UCSD-AML1 (cell line): ENCODE measurements around the gene GAMT.
A peak's percentile ranks its signal among the peaks of the same experiment; 100 is the strongest.

Experiments used
- DNase-seq: peaks from one replicate; lab custom pipeline; 2025; ENCODE audit not compliant: unreplicated experiment; lab: John Stamatoyannopoulos, UW

GAMT gene

DNA sequence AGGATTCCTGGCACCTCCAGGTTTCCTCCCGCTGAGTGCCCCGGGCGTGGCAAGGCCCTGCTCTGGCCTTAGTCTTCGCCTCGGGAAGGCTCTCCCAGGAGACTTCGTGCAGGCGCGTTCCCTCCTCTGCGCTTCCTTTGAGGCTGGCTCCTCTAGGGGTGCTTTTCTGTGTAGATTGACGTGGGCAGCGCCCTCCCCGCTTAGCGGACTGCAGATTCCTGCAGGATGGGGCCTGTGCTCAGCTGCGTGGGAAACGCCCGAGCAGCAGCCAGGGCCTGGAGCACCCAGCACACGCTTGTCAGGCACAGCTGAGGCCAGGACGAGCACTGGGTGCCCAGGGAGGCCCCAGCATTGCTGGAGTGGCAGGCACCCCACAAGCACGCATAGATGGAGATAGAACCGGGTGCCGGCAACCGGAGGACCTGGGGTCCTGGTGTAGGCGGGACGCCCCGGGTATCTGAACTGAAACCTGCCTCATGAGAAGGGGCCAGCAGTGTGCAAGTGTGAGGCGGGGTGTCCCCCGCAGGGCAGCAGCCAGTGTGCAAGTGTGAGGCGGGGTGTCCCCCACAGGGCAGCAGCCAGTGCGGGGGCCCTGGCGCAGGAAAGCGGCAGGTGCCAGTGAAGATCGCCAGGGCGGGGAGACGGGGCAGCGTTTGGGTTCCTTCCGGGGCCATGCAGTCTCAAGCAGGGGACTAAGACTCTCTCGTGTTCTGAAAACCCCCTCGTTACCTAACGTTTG, 14.2 kb downstream of the GAMT start:
- DNase-seq, result no peak

DNA sequence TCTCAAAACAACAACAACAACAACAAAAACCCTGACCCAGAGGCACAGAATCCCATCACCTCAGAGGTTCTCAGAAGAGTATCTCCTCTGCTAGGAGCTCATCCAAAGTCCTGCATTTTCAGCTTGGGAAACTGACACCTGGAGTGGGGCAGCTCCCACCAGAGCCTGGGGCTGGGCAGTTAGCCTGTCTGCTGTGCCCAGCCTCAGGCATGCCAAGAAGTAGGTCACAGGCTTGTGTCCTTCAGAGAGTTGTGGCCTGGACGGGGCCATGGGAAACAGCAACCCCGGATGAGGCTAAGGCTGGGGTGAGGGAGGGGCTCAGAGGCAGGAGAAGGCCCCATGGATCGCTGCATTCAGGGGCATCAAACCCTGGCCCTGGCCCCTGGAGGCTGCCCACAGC, 15.5 kb downstream of the GAMT start:
- no peak for DNase-seq

DNA sequence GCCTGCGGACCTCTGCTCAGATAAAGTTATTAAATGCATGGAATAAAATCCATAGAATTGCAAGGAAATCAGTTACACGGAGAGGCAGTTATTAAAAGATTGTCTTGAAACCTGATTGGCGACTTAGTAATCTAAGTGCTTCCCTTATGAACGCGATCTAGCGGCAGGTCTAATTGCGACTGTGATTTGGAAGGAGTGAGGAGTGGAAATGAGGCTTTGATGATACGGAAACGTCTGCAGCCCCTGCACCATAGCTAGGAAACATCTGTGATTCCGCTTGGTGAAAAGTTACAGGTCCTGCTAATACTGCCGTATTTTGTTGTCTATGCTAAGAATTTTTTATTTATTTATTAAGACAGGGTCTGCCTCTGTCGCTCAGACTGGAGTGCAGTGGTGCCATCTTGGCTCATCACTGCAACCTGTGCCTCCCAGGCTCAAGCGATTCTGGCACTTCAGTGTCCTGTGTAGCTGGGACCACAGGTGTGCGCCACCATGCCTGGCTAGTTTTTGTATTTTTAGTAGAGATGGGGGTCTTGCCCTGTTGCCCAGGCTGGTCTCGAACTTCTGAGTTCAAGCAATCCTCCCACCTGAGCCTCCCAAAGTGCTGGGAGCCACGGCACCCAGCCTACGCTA, 16.7 kb downstream of the GAMT start:
- no peak for DNase-seq

DNA sequence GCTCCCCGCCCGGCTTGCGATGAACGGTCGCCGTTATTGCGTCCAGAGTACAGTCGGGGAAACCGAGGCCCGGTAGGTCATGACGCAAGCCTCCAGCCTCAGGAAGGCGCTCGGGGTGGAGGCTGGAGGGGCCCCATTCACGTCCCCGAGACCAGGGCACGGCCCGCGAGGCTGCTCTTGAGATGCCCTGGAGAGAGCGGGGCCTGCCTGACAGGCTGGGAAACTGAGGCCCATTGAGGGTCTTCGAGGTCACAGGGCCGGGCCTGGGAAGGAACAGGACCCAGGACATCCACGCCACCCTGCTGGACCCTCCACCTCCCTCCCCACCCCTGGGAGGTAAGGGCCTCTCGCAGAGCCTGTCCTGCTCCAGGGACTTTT, 17.3 kb downstream of the GAMT start:
- DNase-seq, result no peak

DNA sequence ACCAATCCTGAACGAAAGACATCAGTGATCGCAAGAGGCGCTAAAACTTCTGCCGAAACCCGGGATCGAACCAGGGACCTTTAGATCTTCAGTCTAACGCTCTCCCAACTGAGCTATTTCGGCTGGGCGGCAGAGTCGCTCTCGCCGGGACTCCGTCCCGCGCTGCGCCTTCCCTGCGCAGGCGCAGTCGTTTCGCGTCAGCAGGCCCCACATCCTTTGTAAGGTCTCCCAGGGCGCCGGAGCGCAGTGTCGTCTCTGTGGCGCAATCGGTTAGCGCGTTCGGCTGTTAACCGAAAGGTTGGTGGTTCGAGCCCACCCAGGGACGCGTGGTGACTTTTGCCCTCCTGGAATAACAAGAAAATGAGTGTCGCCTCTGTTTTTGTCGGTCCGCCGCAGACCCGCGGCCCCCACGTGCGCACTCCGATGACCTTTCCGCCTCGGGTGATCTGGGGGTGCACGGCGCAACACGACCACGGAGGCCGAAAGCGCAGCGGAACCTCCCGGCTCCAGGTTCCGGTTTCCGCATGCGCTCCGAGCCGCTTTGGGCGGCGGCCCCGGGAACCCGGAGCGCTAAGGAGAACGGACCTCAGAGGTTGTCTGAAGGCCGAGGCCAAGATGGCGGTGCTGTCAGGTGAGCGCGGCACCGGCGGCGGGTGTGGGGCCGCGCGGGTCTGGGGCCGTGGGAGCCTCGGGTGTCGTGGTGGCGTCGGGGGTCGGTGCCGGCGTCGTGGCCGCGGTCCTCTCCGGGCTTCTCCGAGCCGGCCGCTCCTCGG, 17.8 kb downstream of the GAMT start, which contains the start of gene NDUFS7:
Gene NDUFS7, plus strand, starts transcription at position 596 of the 773 bp plus-strand sequence. Its CDS starts 20 bp downstream, at position 616.
- DNase-seq, result peak; percentile 95

DNA sequence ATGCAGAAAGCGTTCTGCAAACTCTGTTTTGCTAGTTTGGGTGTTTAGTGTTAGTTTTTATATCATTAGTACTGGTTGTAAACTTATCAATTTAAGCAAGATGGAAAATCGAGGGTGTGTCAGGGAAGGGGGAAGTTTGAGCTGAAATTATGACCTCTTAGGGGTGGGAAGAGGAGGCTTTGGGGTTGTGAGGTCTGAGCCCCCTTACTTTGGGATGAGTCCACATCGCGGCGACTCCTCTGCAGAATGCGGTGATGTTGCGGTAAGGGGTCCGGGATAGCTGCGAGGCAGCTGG, 18.4 kb downstream of the GAMT start:
- DNase-seq, result no peak

DNA sequence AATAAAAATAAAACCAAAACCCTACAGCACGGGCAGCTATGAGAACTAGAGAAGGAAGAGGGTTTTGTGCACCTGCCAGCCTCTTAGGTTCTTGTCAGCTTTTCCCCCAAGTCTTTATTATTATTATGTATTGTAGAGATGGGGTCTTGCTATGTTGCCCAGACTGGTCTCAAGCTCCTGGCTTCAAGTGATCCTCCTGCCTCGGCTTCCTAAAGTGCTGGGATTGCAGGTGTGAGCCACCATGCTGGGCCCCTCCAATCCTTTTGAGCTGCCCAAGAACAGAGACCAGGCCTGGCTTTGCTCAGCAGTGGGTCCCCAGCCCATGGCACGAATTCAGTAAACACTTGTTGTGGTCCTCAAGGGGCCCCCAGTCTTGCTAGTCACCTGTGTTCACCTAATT, 19.1 kb downstream of the GAMT start:
- DNase-seq, result no peak

DNA sequence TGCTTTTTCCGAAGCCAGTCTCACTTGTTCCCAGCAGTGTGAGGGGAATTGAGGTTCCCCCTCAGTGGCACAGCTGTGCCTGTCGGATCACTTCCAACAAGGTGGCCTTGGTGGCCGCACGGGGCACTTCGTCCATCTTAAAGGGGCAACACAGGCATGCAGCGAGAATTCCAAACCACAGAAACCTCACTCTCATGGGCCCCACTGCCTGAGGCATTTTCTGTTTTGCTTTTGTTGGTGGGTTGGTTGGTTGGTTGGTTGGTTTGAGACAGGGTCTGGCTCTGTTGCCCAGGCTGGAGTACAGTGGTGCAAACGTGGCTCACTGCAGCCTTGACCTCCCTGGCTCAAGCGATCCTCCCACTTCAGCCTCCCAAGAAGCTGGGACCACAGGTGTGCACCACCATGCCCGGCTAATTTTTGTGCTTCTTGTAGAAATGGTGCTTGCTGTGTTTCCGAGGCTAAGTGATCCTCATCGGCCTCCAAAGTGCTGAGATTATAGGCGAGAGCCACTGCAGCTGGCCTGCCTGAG, 21.3 kb downstream of the GAMT start:
- no peak for DNase-seq

DNA sequence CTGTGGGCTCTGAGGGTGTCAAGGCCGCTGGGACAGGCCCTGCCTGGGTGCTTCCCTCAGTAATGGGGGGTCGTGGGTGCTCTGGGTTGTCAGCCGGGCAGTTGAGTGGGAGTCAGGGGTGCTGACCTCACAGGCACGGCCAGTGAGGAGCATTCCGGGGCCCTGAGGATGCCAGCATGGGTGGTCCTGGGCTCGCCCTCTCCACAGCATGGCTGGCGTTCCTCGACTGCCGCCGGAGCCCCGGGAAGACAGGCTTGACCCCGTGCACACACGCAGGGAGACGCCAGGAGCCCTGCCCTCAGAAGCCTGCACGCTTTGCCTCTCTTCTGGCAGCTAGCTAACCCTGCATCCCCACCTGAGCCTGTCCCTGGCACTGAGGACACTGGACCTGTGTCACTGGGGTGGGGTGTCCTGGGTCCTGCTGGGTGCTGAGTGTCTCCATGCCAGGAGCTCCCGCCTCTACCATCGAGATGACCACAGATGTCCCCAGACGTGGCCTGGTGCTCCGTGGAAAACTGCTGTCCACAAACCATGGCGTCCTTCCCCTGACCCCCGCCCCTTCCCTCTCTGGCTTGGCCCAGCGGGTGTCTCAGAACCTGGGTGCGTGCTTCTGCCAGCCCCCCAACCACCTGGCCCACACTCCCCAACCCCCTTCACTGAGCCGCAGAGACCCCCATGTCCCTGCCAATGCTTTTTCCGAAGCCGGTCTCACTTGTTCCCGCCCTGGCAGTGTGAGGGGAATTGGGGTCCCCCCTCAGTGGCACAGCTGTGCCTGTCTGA, 22.0 kb downstream of the GAMT start:
- no peak for DNase-seq

DNA sequence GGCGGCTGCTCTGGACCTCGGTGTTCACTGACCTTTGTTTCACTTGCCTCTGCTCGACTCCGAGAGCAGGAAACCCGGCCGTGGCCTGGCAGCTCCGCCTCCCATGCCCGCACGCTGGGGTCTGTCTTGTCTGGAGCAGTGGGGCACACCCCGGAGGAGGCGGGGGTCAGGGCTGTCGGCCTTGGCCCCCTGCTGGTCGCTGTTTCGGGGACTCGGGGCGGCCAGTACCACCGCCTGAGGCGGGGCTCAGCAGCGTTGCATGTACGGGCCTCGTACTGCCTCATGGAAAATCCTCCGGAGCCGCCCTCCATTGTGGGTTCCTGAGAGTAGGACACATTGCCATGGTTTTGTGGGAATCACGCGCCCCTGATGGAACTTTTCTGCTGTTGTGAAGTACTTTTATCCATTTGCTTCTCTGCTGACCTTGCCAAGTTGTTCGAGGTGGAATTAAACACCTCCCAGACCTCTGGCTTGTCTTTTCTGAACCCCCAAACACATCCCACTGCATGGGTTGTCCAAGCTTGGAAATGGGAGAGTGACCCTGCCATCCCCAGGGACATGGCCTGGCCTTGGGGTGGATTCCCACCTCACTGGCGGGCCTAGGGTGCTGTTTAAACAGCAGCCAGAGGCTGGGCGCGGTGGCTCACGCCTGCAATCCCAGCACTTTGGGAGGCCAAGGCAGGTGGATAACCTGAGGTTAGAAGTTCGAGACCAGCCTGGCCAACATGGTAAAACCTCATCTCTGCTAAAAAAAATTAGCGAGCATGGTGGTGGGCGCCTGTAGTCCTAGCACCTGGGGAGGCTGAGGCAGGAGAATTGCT, 23.2 kb downstream of the GAMT start:
- DNase-seq, result no peak

DNA sequence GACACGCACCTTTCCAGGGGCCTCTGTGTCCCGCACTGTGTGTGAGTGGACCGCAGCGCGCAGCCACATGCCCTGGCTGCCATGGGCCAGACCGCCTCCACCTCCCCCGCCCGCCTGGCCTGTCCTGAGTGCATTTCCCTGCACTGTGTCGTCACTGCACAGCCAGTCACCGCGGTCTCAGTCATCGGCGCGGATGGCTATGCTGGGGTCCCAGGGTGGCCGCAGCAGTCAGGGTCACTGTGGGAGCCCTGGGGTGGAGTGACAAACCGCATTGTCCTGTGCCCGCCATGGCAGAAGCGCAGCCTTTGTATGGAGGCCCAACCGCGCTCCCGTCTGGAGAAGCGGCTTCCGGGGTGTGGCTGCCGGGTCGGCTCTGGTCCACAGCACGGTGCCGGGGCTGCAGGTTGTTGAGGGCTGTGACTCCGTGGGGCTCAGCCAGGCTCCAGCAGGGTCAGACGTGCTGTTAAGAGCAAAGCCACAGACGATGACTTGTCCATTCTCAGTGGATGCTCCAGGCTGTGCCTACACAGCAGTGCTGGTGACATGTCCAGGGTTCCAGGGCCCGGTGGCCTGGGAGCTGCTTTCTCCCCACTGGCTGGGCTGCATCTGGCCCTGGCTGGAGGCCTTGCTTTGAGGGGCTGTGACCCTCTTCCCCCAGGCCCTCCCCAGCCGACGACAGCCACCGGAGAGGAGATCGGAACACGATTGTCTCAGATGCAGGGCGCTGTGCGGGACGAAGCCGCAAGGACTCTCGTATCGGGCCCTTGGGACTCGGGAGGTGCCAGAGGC, 24.0 kb downstream of the GAMT start:
- DNase-seq, result no peak

DNA sequence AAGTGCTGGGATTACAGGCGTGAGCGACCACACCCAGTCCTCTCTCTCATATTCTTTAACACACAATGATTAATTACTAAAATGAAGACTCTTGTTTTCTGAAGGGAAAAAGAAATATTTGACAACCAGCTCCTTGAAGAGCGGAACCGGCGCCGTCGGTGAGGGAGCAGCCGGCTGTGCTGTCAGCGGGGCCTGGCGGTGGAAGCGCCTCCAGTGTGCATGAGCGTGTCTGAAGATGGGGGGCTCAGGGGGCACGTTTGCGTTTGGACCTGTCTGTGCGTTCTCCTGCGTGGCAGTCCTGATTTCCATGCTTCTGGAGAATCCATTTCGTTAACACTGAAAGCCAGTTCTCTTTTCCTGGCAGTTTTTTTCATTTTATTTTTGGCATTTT, 24.9 kb downstream of the GAMT start:
- no peak for DNase-seq

DNA sequence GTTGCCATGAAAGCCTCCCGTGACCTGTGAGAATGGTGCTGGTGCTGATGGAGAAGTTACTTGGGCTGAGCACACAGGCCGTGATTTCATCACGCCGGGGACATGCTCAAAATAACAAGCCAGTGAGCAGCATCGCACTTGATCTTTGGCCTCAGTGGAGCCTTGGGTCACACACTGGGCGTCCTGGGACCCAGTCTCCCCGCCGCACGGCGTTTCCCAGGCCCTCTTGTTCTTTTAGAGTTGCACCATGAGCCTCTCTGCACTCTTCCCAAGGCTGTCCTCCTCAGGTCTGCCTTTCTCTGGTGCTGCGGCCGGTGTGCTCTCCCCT, 27.1 kb downstream of the GAMT start:
- DNase-seq, result no peak

DNA sequence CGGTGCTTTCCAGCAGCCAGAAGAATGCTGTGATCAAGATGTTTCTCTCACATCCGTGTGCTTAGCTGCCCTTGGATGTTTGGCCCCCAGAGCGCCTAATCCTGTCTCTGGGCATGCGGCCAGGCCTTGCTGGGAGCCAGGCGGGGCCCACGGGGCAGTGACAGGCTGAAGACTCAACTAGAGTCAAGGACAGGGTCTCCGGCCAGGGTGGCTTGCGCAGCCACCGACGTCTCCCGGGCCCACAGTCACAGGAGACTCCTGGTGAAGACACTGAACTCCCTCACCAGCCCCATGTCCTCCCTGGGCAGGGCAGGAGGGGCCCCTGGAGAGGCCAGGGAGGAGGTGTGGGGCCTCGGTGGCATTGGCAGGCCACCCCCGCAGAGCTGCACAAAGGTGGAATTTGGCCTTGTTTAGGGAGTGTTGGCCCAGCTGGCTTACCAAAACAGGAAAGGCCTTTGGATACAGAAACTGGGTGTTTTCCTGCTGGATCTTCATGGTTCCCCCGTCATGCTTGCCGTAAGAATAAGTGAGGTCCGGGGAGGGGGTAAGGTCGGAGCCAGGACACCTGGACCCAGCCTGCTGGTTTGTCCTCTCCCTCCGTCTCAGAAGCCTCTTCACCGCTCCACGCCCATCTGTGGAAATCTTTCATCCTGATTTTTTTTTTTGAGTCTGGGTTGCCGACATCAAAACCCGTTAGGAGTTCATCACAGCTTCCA, 27.6 kb downstream of the GAMT start:
- no peak for DNase-seq

DNA sequence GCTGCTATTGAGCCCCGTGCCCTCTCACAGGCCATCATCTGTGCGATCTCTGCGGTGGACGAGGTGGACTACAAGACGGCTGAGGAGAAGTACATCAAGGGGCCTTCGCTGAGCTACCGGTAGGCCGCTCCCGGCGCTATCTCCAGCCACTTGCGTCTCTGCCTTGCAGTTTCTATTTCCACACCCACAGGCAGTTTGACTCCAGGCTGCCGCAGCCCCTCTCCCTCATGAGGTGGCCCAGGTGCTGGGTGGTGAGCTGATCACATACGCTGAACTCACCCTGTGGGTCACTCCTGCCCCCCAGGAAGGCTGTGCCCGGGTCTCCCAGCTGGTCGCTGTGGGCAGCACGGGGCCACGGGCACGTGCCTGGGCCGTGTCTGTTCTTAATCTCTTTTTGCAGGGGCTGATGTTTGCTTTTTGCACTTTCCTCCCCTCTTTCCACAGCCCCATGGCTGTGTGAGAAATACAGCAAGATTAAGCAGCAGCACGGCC, 28.3 kb downstream of the GAMT start:
- DNase-seq, result no peak

DNA sequence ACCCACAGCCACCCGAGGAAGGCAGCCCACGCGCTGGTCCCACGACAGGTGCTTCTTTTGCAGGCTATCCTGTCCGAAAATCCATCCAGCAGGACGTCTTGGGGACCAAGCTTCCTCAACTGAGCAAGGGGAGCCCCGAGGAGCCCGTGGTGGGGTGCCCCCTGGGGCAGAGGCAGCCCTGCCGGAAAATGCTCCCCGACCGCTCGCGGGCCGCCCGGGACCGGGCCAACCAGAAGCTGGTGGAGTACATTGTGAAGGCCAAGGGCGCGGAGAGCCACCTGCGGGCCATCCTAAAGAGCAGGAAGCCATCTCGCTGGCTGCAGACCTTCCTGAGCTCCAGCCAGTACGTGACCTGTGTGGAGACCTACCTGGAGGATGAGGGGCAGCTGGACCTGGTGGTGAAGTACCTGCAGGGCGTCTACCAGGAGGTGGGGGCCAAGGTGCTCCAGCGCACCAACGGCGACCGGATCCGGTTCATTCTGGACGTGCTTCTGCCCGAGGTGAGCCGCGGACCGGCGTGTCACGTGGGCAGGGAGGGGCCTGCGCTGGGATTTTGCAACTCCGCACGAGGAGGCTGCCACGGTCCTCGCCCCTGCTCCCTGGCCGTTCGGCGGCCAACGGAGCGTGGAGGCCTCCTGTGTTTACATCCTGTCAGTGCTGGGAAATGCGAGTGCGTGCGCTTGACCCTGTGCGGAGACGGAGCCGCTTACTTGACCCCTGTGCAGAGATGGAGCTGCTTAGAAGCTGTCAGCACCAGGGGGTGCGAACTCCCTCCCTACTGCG, 30.6 kb downstream of the GAMT start:
- no peak for DNase-seq

DNA sequence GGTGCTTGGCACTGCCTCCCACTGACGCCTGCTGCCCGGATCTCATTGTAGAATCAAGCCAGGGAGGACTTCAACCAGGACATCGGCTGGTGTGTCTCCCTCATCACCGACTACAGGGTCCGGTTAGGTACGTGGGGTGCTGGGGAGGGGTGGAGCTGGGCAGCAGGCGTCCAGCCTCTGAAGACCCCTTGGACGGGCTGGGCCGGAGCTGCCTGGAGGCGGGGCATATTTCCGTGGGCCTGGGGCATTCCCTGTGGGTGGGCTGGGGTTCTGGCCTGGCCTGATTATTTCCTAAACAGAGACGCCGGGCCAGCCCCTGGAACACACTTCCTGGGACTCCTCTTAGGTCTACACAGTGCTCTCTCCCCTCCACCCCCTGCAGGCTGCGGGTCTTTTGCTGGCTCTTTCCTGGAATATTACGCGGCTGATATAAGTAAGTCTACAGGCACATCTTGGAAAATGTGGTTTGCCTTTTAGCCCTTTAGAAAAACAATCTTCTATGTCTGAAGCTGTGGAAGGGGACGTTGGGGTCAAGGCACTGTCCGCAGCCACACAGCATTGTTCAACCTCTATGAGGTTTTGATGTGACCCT, 32.0 kb downstream of the GAMT start:
- no peak for DNase-seq
